ENCODE data around the gene LRP2BP. TPM values are rescaled to one million over a fixed set of nuclear protein-coding genes. Genes with fewer than 3 reads are reported as not detected.

LRP2BP gene
- total and polyA plus RNA-seq, 2 of the 13 experiments (the other 11 are each of a cell fraction or from before 2014, with no cell fraction given): 0.22 to 0.29 TPM

GRCh38 chr4:185424905-185425646 is 29.4 kb upstream of the LRP2BP start:
- FAIRE-seq (no peak), ATAC-seq (peak; percentile 48), DNase-seq (ENCODE audit: low spot score) (peak; percentile 1)
- in situ Hi-C loops (cut with HindIII; ENCODE audit: extremely low pct_ligation_motif_present, low pct_unique_long_range_greater_than_20kb) (no loop called here), intact Hi-C loops (cut with micrococcal nuclease; ENCODE audit: unreplicated experiment) (no loop called here)
- peak overlapping the region; percentile 85 for H2AFZ ChIP-seq (ENCODE audit: low read length)
- POLR2A ChIA-PET: interaction anchor here (3.6 kb wide), 1 partner anchor 29 kb away, joined by 30 read pairs; the partner anchor contains the start of genes ANKRD37 and LRP2BP
- BruUV-seq (replicated peaks): TSS peak; percentile 66
- no peaks in the 10 kb centered on the region for H4K20me1 ChIP-seq (ENCODE audit: insufficient read depth, low read length)
- H3K4me3 ChIP-seq (replicated peaks in 1 of 3; ENCODE audit: insufficient read depth in 1 of 3, low read depth in 2 of 3, low read length in 3 of 3): peak overlapping the region; percentile 82 to 90 (median 89)
- CTCF ChIA-PET (ENCODE audit: low intra/inter-chr PET ratio, low total read pairs): no interaction called here
- H3K27ac ChIP-seq (ENCODE audit: extremely low read length, insufficient read depth, low read length): peak overlapping the region; percentile 95
- peak overlapping the region; percentile 97 for H3K4me2 ChIP-seq (ENCODE audit: low read depth, low read length)
- H3K79me2 ChIP-seq (ENCODE audit: insufficient read depth, low read length): peaks cover 18% of the 10 kb centered on the region
- H3K36me3 ChIP-seq (replicated peaks in 1 of 2; ENCODE audit: control insufficient read depth in 1 of 2, insufficient read depth in 2 of 2, low read length in 2 of 2): peaks cover 0 to 13% of the 10 kb centered on the region in 2 experiments; a peak in 1 of 5 replicates
- no peaks in the 10 kb centered on the region for H3K9me3 ChIP-seq (ENCODE audit: low read length)
- peaks cover 30% of the 10 kb centered on the region for H3K4me1 ChIP-seq (ENCODE audit: insufficient read depth, low read length)
- peak overlapping the region; percentile 99 for H3K9ac ChIP-seq (ENCODE audit: insufficient read depth, low read depth, low read length)
- no peaks in the 10 kb centered on the region; a peak in 2 of 5 replicates for H3K27me3 ChIP-seq (ENCODE audit: control insufficient read depth in 1 of 2, insufficient read depth in 2 of 2, low read length in 2 of 2)
- 10% methylated on average over 11 of the region's 13 CpGs for WGBS (ENCODE audit: low lambda C conversion rate)
- peak; percentile 3; the same call in 1 of the 2 replicates for TF ChIP-seq MIXL1 (CRISPR knock-in tag; IDR thresholded peaks at IDR 0.05)
- TF ChIP-seq CSRNP1 (CRISPR knock-in tag; IDR thresholded peaks at IDR 0.05): 0 out of 2 replicates have a peak, but pooled peaks have one; percentile 12
- no peak for TF ChIP-seq SMC3 (IDR thresholded peaks at IDR 0.05; ENCODE audit: low read length)
- TF ChIP-seq TAF15 (IDR thresholded peaks at IDR 0.05; ENCODE audit: low read depth, low read length, poor library complexity, severe bottlenecking): no peak
- no peak for TF ChIP-seq ZFP36 (IDR thresholded peaks at IDR 0.05; ENCODE audit: borderline replicate concordance, low read depth, low read length, partially characterized antibody)
- 0 out of 2 replicates have a peak, but pooled peaks have one; percentile 4 for TF ChIP-seq ZNF703 (CRISPR knock-in tag; IDR thresholded peaks at IDR 0.05; ENCODE audit: borderline replicate concordance)
- TF ChIP-seq ZNF468 (CRISPR knock-in tag; IDR thresholded peaks at IDR 0.05): 0 out of 2 replicates have a peak, but pooled peaks have one; percentile 14
- 0 out of 2 replicates have a peak, but pooled peaks have one; percentile 4 for TF ChIP-seq BATF2 (CRISPR knock-in tag; IDR thresholded peaks at IDR 0.05)
- no peak for TF ChIP-seq ZMAT3 (CRISPR knock-in tag; conservative IDR thresholded peaks at IDR 0.05)
- no peak for TF ChIP-seq MYC (CRISPR knock-in tag; IDR thresholded peaks at IDR 0.05; ENCODE audit: borderline replicate concordance)
- no peak for TF ChIP-seq NR1H2 (CRISPR knock-in tag; IDR thresholded peaks at IDR 0.05; ENCODE audit: borderline replicate concordance, low read depth)
- TF ChIP-seq TFE3 (CRISPR knock-in tag; IDR thresholded peaks at IDR 0.05): no peak
- TF ChIP-seq ZBTB7B (CRISPR knock-in tag; IDR thresholded peaks at IDR 0.05): 0 out of 2 replicates have a peak, but pooled peaks have one; percentile 6
- no peak for TF ChIP-seq CHD2 (IDR thresholded peaks at IDR 0.05; ENCODE audit: low read depth, low read length)
- TF ChIP-seq ZNF747 (CRISPR knock-in tag; IDR thresholded peaks at IDR 0.05; ENCODE audit: borderline replicate concordance): no peak
- no peak for TF ChIP-seq FLYWCH1 (CRISPR knock-in tag; IDR thresholded peaks at IDR 0.05)
- no peak for TF ChIP-seq SSRP1 (CRISPR knock-in tag; IDR thresholded peaks at IDR 0.05)
- TF ChIP-seq ZNF589 (CRISPR knock-in tag; conservative IDR thresholded peaks at IDR 0.05): 0 out of 2 replicates have a peak, but pooled peaks have one; percentile 11
- no peak for TF ChIP-seq ZNF607 (CRISPR knock-in tag; IDR thresholded peaks at IDR 0.05; ENCODE audit: borderline replicate concordance)
- no peak for TF ChIP-seq CHCHD3 (CRISPR knock-in tag; IDR thresholded peaks at IDR 0.05)

Measured in HepG2 (cell line).